GM12878 (cell line): ENCODE measurements around the gene UBAP1. TPM values are rescaled to one million over a fixed set of nuclear protein-coding genes. Genes with fewer than 3 reads are reported as not detected.

ENCODE experiments used
- ATAC-seq: fragments of 200-7000 bp; cut with Tn5 transposase; 3 replicates; pipeline ENCODE4 v1.9.1; 2020; ENCODE audit warnings: mild to moderate bottlenecking, moderate library complexity
- BruUV-seq: library from RNA; stranded (reverse); fragments of 400-500 nt; replicated peaks from 2 replicates; lab custom pipeline; 2021; lab: Mats Ljungman, UMichigan
- CTCF ChIA-PET: fragments of 300-600 bp; sonication (Branson Sonifier 250); formaldehyde crosslinking; extraction: SDS; loops from one replicate; lab custom pipeline; 2021; ENCODE audit warnings: inconsistent platforms; lab: Yijun Ruan, JAX
- POLR2A ChIA-PET: fragments of 350-600 bp; formaldehyde crosslinking; extraction: SDS; loops from one replicate; lab custom pipeline; 2021; ENCODE audit warnings: inconsistent platforms; lab: Charles Lee
- RAD21 ChIA-PET: fragments of 300-600 bp; sonication (Branson Sonifier 250); formaldehyde crosslinking; loops from one replicate; lab custom pipeline; 2023; ENCODE audit warnings: antibody characterized with exemption; ENCODE audit not compliant: unreplicated experiment; lab: Charles Lee
- SMC1A ChIA-PET: fragments of 300-600 bp; sonication (Branson Sonifier 250); formaldehyde crosslinking; loops from one replicate; lab custom pipeline; 2023; ENCODE audit not compliant: unreplicated experiment, uncharacterized antibody; lab: Charles Lee
- DNase-seq: peaks from one replicate; pipeline ENCODE4 v3.0.0-alpha.2; 2011; ENCODE audit warnings: low read depth, low spot score
- FAIRE-seq: peaks from 3 replicates; lab custom pipeline; 2011; peaks lifted over from hg19 to GRCh38; lab: Jason Lieb, UNC
- H2AFZ ChIP-seq: 2 replicates; pipeline ENCODE4 v1.6.0; 2011; ENCODE audit warnings: low read depth, low read length, control low read depth; ENCODE audit not compliant: control insufficient read depth
- H3K27ac ChIP-seq: 2 replicates; pipeline ENCODE4 v1.5.1; 2011; ENCODE audit warnings: control low read depth; ENCODE audit not compliant: control insufficient read depth, insufficient read depth
- H3K27me3 ChIP-seq, 2 experiments: replicated peaks in 1 of 2; 2 replicates each; pipeline versions ENCODE4 v1.6.0 to v1.6.1; 2011; ENCODE audit warnings: low read length in 1 of 2; ENCODE audit not compliant: control insufficient read depth in 2 of 2, insufficient read depth in 2 of 2
- H3K36me3 ChIP-seq, 2 experiments: 2 replicates each; pipeline ENCODE4 v1.5.1; 2011; ENCODE audit warnings: low read length in 1 of 2; ENCODE audit not compliant: control insufficient read depth in 2 of 2, insufficient read depth in 2 of 2
- H3K4me1 ChIP-seq: 2 replicates; pipeline ENCODE4 v1.6.1; 2011; ENCODE audit warnings: mild to moderate bottlenecking, low read length, moderate library complexity, mixed read lengths; ENCODE audit not compliant: control insufficient read depth, insufficient read depth
- H3K4me2 ChIP-seq: 2 replicates; pipeline ENCODE4 v1.6.0; 2011; ENCODE audit warnings: control low read depth; ENCODE audit not compliant: control insufficient read depth, insufficient read depth
- H3K4me3 ChIP-seq: fragments of 200-600 bp; sonication (generic); 2 replicates; pipeline ENCODE4 v1.5.1; 2016
- H3K79me2 ChIP-seq: 2 replicates; pipeline ENCODE4 v1.6.0; 2011; ENCODE audit warnings: low read length; ENCODE audit not compliant: control insufficient read depth, insufficient read depth
- H3K9ac ChIP-seq: 2 replicates; pipeline ENCODE4 v1.8.0; 2011; ENCODE audit warnings: low read length, control low read depth, mixed read lengths; ENCODE audit not compliant: control insufficient read depth, insufficient read depth
- H3K9me3 ChIP-seq: replicated peaks from 3 replicates; pipeline ENCODE4 v1.5.1; 2011; ENCODE audit warnings: mild to moderate bottlenecking, low read length; ENCODE audit not compliant: control insufficient read depth, insufficient read depth
- H4K20me1 ChIP-seq: 2 replicates; pipeline ENCODE4 v1.6.0; 2011; ENCODE audit not compliant: control insufficient read depth, insufficient read depth
- ATF7 ChIP-seq: fragments of 450-650 bp; IDR thresholded peaks from 2 replicates; pipeline ENCODE4 v1.6.1; 2016; ENCODE audit warnings: low read depth, mild to moderate bottlenecking
- BACH1 ChIP-seq: fragments of 450-650 bp; IDR thresholded peaks from 2 replicates; pipeline ENCODE4 v1.6.1; 2017; ENCODE audit warnings: mild to moderate bottlenecking, borderline replicate concordance
- BHLHE40 ChIP-seq, 2 experiments: fragments of 450-650 bp in 1 of 2; IDR thresholded peaks; 2 replicates each; pipeline ENCODE4 v1.6.1; 2011 to 2017; ENCODE audit warnings: low read depth in 2 of 2, borderline replicate concordance in 1 of 2, improper control_type of control experiment in 1 of 2, low read length in 1 of 2, mild to moderate bottlenecking in 1 of 2
- CHD4 ChIP-seq: fragments of 200-600 bp; sonication (generic); IDR thresholded peaks from 2 replicates; pipeline ENCODE4 v1.6.1; 2016; ENCODE audit warnings: mild to moderate bottlenecking
- FOXM1 ChIP-seq: IDR thresholded peaks from 2 replicates; pipeline ENCODE4 v1.6.1; 2012; ENCODE audit warnings: low read depth, mild to moderate bottlenecking, inconsistent platforms, low read length, moderate library complexity
- IKZF1 ChIP-seq: fragments of 450-650 bp; conservative IDR thresholded peaks from 2 replicates; pipeline ENCODE4 v1.6.1; 2017; ENCODE audit warnings: antibody characterized with exemption, mild to moderate bottlenecking
- IRF4 ChIP-seq: IDR thresholded peaks from 2 replicates; pipeline ENCODE4 v1.6.1; 2011; ENCODE audit warnings: low read depth, low read length
- JUNB ChIP-seq: IDR thresholded peaks from 2 replicates; pipeline ENCODE4 v1.6.1; 2016; ENCODE audit warnings: antibody characterized with exemption, mild to moderate bottlenecking
- JUND ChIP-seq: IDR thresholded peaks from 2 replicates; pipeline ENCODE4 v1.6.1; 2012; ENCODE audit warnings: low read depth, mild to moderate bottlenecking, low read length, improper control_type of control experiment, moderate library complexity
- PML ChIP-seq: IDR thresholded peaks from 2 replicates; pipeline ENCODE4 v1.6.1; 2012; ENCODE audit warnings: low read length, inconsistent platforms
- POLR2A ChIP-seq: IDR thresholded peaks from 2 replicates; pipeline ENCODE4 v1.6.1; 2011; ENCODE audit warnings: low read depth, mild to moderate bottlenecking, low read length
- POU2F2 ChIP-seq: IDR thresholded peaks from 3 replicates; pipeline ENCODE4 v1.6.1; 2011; ENCODE audit warnings: low read depth, mild to moderate bottlenecking, low read length, borderline replicate concordance
- RAD51 ChIP-seq: fragments of 450-650 bp; IDR thresholded peaks from 2 replicates; pipeline ENCODE4 v1.6.1; 2016; ENCODE audit warnings: moderate library complexity, mild to moderate bottlenecking, inconsistent platforms
- RBBP5 ChIP-seq: fragments of 200-600 bp; sonication (generic); conservative IDR thresholded peaks from 2 replicates; pipeline ENCODE4 v1.6.1; 2016
- RUNX3 ChIP-seq: IDR thresholded peaks from 2 replicates; pipeline ENCODE4 v1.6.1; 2012; ENCODE audit warnings: low read length, inconsistent platforms
- SMARCA5 ChIP-seq: fragments of 450-650 bp; IDR thresholded peaks from 2 replicates; pipeline ENCODE4 v1.6.1; 2017; ENCODE audit warnings: mild to moderate bottlenecking
- WGBS: methylation state at CpG from one replicate; pipeline ENCODE4 v1.1.6; 2016; ENCODE audit warnings: low lambda C conversion rate; ENCODE audit not compliant: insufficient replicate concordance, insufficient coverage; ENCODE audit errors: missing lambda C conversion rate; 5-methylcytosine and 5-hydroxymethylcytosine counted together
- in situ Hi-C: fragments of 300-500 bp; cut with MboI; formaldehyde crosslinking; loops from 9 replicates; pipeline ENCODE4 v1.14.3; 2018; ENCODE audit warnings: mixed read lengths
- intact Hi-C: fragments of 100-400 bp; cut with micrococcal nuclease; formaldehyde crosslinking; loops from one replicate; pipeline ENCODE4 v1.14.2; 2022; ENCODE audit not compliant: unreplicated experiment
- polyA plus RNA-seq, 11 experiments: library from polyadenylated mRNA; depleted of rRNA in 4 of 11; unstranded in 6 of 11; stranded (reverse) in 5 of 11; fragments of >200 nt; fragmentation: Nextera tagmentation in 4 of 11; fragmentation: Illumina TruSeq in 1 of 11; extraction: Ambion mirVana in 4 of 11; extraction: Trizol in 1 of 11; gene quantifications; 1 replicate in 1 of 11; 2 replicates in 10 of 11; pipeline versions ENCODE4 v1.2.1 to v1.2.3, GENCODE V29; 2011 to 2016; ENCODE audit warnings: inconsistent platforms in 2 of 11, missing spikeins in 2 of 11, low read depth in 1 of 11
- total RNA-seq, 4 experiments: library from RNA; depleted of rRNA in 3 of 4; stranded (reverse); fragments of >200 nt in 3 of 4; fragmentation: Illumina TruSeq in 1 of 4; extraction: Trizol in 1 of 4; gene quantifications; 2 replicates each; pipeline versions ENCODE4 v1.2.1 to v1.2.3, GENCODE V29; 2013 to 2021
- TF ChIP-seq, protein P1 (sequence below): fragments of 150-350 bp; IDR thresholded peaks from 2 replicates; pipeline ENCODE4 v1.6.1; 2014; ENCODE audit warnings: mild to moderate bottlenecking, low read depth, low read length
- TF ChIP-seq, protein P2 (sequence below): IDR thresholded peaks from 2 replicates; pipeline ENCODE4 v1.6.1; 2012; ENCODE audit warnings: low read depth, low read length, improper control_type of control experiment
- TF ChIP-seq, protein P3 (sequence below): IDR thresholded peaks from 2 replicates; pipeline ENCODE4 v1.6.1; 2011; ENCODE audit warnings: borderline replicate concordance, low read depth, mild to moderate bottlenecking, moderate library complexity, low read length; ENCODE audit not compliant: insufficient read depth, poor library complexity, severe bottlenecking
- TF ChIP-seq, protein P4 (sequence below): fragments of 450-650 bp; IDR thresholded peaks from 2 replicates; pipeline ENCODE4 v1.6.1; 2016; ENCODE audit warnings: mild to moderate bottlenecking

The UBAP1 gene
- total and polyA plus RNA-seq, 10 of the 15 experiments (the other 5 are each of a cell fraction or from before 2014, with no cell fraction given), result 2.1 to 47.9 (median 27.2) TPM

DNA sequence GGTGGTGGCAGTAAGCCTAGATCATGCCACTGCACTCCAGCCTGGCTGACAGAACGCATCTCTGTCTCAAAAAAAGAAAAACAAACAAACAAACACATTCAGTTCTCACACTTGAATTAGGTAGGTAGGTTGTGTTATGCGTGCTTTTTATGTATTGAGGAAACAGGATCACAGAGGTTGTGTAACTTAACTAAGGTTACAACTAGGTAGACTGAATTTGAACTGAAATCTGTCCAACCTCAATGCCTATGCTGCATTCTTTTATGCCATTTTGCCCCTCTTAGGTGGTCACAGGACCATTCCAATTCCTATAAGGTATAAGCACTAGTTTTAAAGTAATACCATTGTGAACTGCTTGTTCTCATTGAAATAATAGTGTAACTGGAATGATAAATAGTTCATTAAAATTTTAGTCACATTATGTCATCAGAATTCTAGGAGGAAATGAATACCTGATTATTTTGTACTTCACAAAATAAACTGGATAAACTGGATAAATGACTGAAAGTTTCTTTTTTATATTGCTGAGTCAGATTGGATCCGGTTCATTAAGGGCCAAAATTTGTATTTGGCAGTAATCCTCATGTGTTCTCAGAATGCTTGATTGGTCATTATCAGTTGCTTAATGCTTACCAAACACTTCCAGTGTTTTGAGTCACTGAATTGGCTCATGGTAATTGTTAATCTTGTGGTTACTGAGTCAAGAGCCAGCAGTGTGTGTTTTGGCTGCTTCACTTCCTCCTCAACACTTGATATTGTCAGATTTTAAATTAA, 7.1 kb downstream of the UBAP1 start:
- H3K27me3 ChIP-seq, result no peaks in the 10 kb centered on the region
- peak overlapping the region; percentile 46; the same call in 1 of the 2 replicates for H3K4me2 ChIP-seq
- peaks cover 7% of the 10 kb centered on the region for H3K4me1 ChIP-seq
- WGBS, result 68% methylated on average over 3 of the region's 3 CpGs
- no peak overlapping the region for H3K27ac ChIP-seq
- peak; percentile 51 for DNase-seq
- H3K79me2 ChIP-seq, result peaks cover 47% of the 10 kb centered on the region
- BruUV-seq, result TSS peak; percentile 29
- H3K9me3 ChIP-seq, result no peaks in the 10 kb centered on the region
- in situ Hi-C loops (no loop called here), intact Hi-C loops (no loop called here)
- ATAC-seq, result peak; percentile 98
- ChIA-PET RAD21 (no interaction called here), SMC1A (no interaction called here), CTCF (interaction anchor here (0.7 kb wide), 1 partner anchor 103 kb away, joined by 3 read pairs; no protein-coding TSS in a partner anchor), POLR2A (interaction anchor here (0.5 kb wide), 1 partner anchor 349 kb away, joined by 3 read pairs; no protein-coding TSS in a partner anchor)
- no peak overlapping the region for H3K4me3 ChIP-seq
- FAIRE-seq, result peak; percentile 23
- H2AFZ ChIP-seq, result no peak overlapping the region
- no peaks in the 10 kb centered on the region for H4K20me1 ChIP-seq
- peaks cover 0 to 2% of the 10 kb centered on the region in 2 experiments; a peak in 1 of 4 replicates for H3K36me3 ChIP-seq
- H3K9ac ChIP-seq, result no peak overlapping the region
- TF ChIP-seq, protein P1, sequence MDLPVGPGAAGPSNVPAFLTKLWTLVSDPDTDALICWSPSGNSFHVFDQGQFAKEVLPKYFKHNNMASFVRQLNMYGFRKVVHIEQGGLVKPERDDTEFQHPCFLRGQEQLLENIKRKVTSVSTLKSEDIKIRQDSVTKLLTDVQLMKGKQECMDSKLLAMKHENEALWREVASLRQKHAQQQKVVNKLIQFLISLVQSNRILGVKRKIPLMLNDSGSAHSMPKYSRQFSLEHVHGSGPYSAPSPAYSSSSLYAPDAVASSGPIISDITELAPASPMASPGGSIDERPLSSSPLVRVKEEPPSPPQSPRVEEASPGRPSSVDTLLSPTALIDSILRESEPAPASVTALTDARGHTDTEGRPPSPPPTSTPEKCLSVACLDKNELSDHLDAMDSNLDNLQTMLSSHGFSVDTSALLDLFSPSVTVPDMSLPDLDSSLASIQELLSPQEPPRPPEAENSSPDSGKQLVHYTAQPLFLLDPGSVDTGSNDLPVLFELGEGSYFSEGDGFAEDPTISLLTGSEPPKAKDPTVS, result no peak
- TF ChIP-seq FOXM1 (no peak), RUNX3 (peak; percentile 86), BACH1 (peak; percentile 78; the same call in 1 of the 2 replicates), POLR2A (no peak), POU2F2 (peak; percentile 39; the same call in 1 of the 3 replicates), IRF4 (peak; percentile 58; the same call in 1 of the 2 replicates), BHLHE40 (IDR thresholded peaks at IDR 0.05; ENCODE audit: borderline replicate concordance in 1 of 2, low read depth in 2 of 2, low read length in 1 of 2) (peak; percentile 21 to 36; a peak in 1 of 4 replicates), CHD4 (no peak), RBBP5 (no peak), PML (no peak), SMARCA5 (peak; percentile 38; the same call in 1 of the 2 replicates), RAD51 (no peak; the same call in 1 of the 2 replicates), JUNB (peak; percentile 43; the same call in 1 of the 2 replicates), ATF7 (peak; percentile 81), IKZF1 (peak; percentile 34; the same call in 1 of the 2 replicates), JUND (0 out of 2 replicates have a peak, but pooled peaks have one; percentile 23)
- TF ChIP-seq, protein P2, sequence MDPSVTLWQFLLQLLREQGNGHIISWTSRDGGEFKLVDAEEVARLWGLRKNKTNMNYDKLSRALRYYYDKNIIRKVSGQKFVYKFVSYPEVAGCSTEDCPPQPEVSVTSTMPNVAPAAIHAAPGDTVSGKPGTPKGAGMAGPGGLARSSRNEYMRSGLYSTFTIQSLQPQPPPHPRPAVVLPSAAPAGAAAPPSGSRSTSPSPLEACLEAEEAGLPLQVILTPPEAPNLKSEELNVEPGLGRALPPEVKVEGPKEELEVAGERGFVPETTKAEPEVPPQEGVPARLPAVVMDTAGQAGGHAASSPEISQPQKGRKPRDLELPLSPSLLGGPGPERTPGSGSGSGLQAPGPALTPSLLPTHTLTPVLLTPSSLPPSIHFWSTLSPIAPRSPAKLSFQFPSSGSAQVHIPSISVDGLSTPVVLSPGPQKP, result no peak
- TF ChIP-seq, protein P3, sequence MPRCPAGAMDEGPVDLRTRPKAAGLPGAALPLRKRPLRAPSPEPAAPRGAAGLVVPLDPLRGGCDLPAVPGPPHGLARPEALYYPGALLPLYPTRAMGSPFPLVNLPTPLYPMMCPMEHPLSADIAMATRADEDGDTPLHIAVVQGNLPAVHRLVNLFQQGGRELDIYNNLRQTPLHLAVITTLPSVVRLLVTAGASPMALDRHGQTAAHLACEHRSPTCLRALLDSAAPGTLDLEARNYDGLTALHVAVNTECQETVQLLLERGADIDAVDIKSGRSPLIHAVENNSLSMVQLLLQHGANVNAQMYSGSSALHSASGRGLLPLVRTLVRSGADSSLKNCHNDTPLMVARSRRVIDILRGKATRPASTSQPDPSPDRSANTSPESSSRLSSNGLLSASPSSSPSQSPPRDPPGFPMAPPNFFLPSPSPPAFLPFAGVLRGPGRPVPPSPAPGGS, result peak; percentile 69
- TF ChIP-seq, protein P4, sequence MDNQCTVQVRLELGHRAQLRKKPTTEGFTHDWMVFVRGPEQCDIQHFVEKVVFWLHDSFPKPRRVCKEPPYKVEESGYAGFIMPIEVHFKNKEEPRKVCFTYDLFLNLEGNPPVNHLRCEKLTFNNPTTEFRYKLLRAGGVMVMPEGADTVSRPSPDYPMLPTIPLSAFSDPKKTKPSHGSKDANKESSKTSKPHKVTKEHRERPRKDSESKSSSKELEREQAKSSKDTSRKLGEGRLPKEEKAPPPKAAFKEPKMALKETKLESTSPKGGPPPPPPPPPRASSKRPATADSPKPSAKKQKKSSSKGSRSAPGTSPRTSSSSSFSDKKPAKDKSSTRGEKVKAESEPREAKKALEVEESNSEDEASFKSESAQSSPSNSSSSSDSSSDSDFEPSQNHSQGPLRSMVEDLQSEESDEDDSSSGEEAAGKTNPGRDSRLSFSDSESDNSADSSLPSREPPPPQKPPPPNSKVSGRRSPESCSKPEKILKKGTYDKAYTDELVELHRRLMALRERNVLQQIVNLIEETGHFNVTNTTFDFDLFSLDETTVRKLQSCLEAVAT, result 0 out of 2 replicates have a peak, but pooled peaks have one; percentile 37
